K562 (cell line): ENCODE data around the gene NOTCH1. TPM values are rescaled to one million over a fixed set of nuclear protein-coding genes. Genes with fewer than 3 reads are reported as not detected.

Source experiments
- ATAC-seq: fragments of 200-7000 bp; cut with Tn5 transposase; 3 replicates; pipeline ENCODE4 v1.9.1; 2020; ENCODE audit warnings: moderate library complexity
- BruUV-seq: library from RNA; stranded (reverse); fragments of 400-500 nt; replicated peaks from 2 replicates; lab custom pipeline; 2021; lab: Mats Ljungman, UMichigan
- CTCF ChIA-PET: fragments of 300-600 bp; formaldehyde crosslinking; extraction: SDS; loops from one replicate; lab custom pipeline; 2021; ENCODE audit warnings: low intra/inter-chr PET ratio; lab: Yijun Ruan, JAX
- POLR2A ChIA-PET: fragments of 300-600, 350-650 bp; sonication (Branson Sonifier 250); formaldehyde crosslinking; extraction: SDS; loops from one replicate; lab custom pipeline; 2021; ENCODE audit warnings: antibody characterized with exemption, inconsistent platforms; lab: Yijun Ruan, JAX
- DNase-seq, 4 experiments: peaks; one replicate each; pipeline versions ENCODE4 v3.0.0 to v3.0.0-alpha.2; 2011 to 2018; ENCODE audit warnings: low spot score in 3 of 4, mixed read lengths in 3 of 4; ENCODE audit errors: extremely low read depth in 1 of 4
- FAIRE-seq: peaks from 2 replicates; lab custom pipeline; 2011; peaks lifted over from hg19 to GRCh38; lab: Jason Lieb, UNC
- H2AFZ ChIP-seq: 2 replicates; pipeline ENCODE4 v1.6.0; 2011; ENCODE audit warnings: low read depth, low read length, control low read depth, inconsistent platforms
- H3K27ac ChIP-seq: fragments of 200-600 bp; 3 replicates; pipeline ENCODE4 v1.8.0; 2011; ENCODE audit warnings: low read depth, mild to moderate bottlenecking, control low read depth, inconsistent platforms, low read length, moderate library complexity, mixed read lengths; ENCODE audit errors: extremely low read depth
- H3K27me3 ChIP-seq, 2 experiments: fragments of 300-600 bp in 1 of 2; 2 replicates in 1 of 2; 3 replicates in 1 of 2; pipeline versions ENCODE4 v1.6.0 to v1.8.0; 2011; ENCODE audit warnings: inconsistent platforms in 2 of 2, low read length in 2 of 2, mild to moderate bottlenecking in 1 of 2, mixed read lengths in 1 of 2, moderate library complexity in 1 of 2; ENCODE audit not compliant: control insufficient read depth in 2 of 2, insufficient read depth in 2 of 2
- H3K36me3 ChIP-seq: fragments of 300-600 bp; 3 replicates; pipeline ENCODE4 v1.8.0; 2011; ENCODE audit warnings: mild to moderate bottlenecking, low read length, inconsistent platforms; ENCODE audit not compliant: control insufficient read depth, insufficient read depth
- H3K4me1 ChIP-seq, 2 experiments: fragments of 200-600 bp in 1 of 2; replicated peaks in 1 of 2; 2 replicates in 1 of 2; 3 replicates in 1 of 2; pipeline versions ENCODE4 v1.5.1 to v1.8.0; 2011; ENCODE audit warnings: inconsistent platforms in 2 of 2, low read length in 2 of 2, mild to moderate bottlenecking in 1 of 2, mixed read lengths in 1 of 2, moderate library complexity in 1 of 2; ENCODE audit not compliant: control insufficient read depth in 2 of 2, insufficient read depth in 2 of 2
- H3K4me2 ChIP-seq: 2 replicates; pipeline ENCODE4 v1.6.1; 2011; ENCODE audit warnings: low read length, control low read depth, inconsistent platforms, mixed read lengths; ENCODE audit not compliant: insufficient read depth
- H3K4me3 ChIP-seq: fragments of 200-600 bp; sonication (generic), shearing (Covaris generic); 2 replicates; pipeline ENCODE4 v1.5.1; 2016; ENCODE audit warnings: control low read depth, inconsistent platforms
- H3K79me2 ChIP-seq: fragments of 200-600 bp; 3 replicates; pipeline ENCODE4 v1.8.0; 2011; ENCODE audit warnings: low read length, inconsistent platforms; ENCODE audit not compliant: control insufficient read depth, insufficient read depth
- H3K9ac ChIP-seq, 2 experiments: 2 replicates each; pipeline versions ENCODE4 v1.6.0 to v1.6.1; 2011; ENCODE audit warnings: low read depth in 2 of 2, low read length in 2 of 2, control low read depth in 1 of 2, inconsistent platforms in 1 of 2, mild to moderate bottlenecking in 1 of 2, mixed read lengths in 1 of 2; ENCODE audit not compliant: insufficient read depth in 1 of 2
- H3K9me1 ChIP-seq: one replicate; pipeline ENCODE4 v1.6.0; 2011; ENCODE audit warnings: inconsistent platforms, mild to moderate bottlenecking, low read length, moderate library complexity; ENCODE audit not compliant: control insufficient read depth, insufficient read depth
- H3K9me3 ChIP-seq: replicated peaks from 2 replicates; pipeline ENCODE4 v1.5.1; 2011; ENCODE audit warnings: low read depth, low read length, inconsistent platforms; ENCODE audit not compliant: control insufficient read depth, insufficient read depth
- H4K20me1 ChIP-seq: replicated peaks from 2 replicates; pipeline ENCODE4 v1.6.1; 2011; ENCODE audit warnings: low read length, inconsistent platforms, mixed read lengths; ENCODE audit not compliant: control insufficient read depth, insufficient read depth
- BACH1 ChIP-seq: fragments of 200-800 bp; sonication (Bioruptor generic); IDR thresholded peaks from 2 replicates; pipeline ENCODE4 v1.6.1; 2016; ENCODE audit warnings: missing genetic modification characterization, missing compliant biosample characterization
- DEAF1 ChIP-seq: fragments of 450-650 bp; formaldehyde crosslinking; IDR thresholded peaks from 2 replicates; pipeline ENCODE4 v1.4.0; 2020; ENCODE audit warnings: mild to moderate bottlenecking, moderate library complexity
- DNMT1 ChIP-seq: fragments of 450-650 bp; IDR thresholded peaks from 2 replicates; pipeline ENCODE4 v1.6.1; 2016; ENCODE audit warnings: antibody characterized with exemption, mild to moderate bottlenecking
- ETV1 ChIP-seq: fragments of 450-650 bp; conservative IDR thresholded peaks from 2 replicates; pipeline ENCODE4 v1.6.1; 2016; ENCODE audit warnings: missing genetic modification characterization, control low read depth, low read depth, missing compliant biosample characterization
- IRF9 ChIP-seq: fragments of 450-650 bp; IDR thresholded peaks from 2 replicates; pipeline ENCODE4 v1.6.1; 2016; ENCODE audit warnings: missing biosample characterization, missing genetic modification characterization
- JUND ChIP-seq, 2 experiments: IDR thresholded peaks; 2 replicates in 1 of 2; 3 replicates in 1 of 2; pipeline ENCODE4 v1.6.1; 2011; ENCODE audit warnings: borderline replicate concordance in 2 of 2, low read depth in 2 of 2, low read length in 2 of 2, improper control_type of control experiment in 1 of 2, missing biosample characterization in 1 of 2, missing genetic modification characterization in 1 of 2, missing genetic modification reagents in 1 of 2
- LARP7 ChIP-seq: fragments of 450-650 bp; IDR thresholded peaks from 2 replicates; pipeline ENCODE4 v1.6.1; 2016
- NKRF ChIP-seq: fragments of 450-650 bp; IDR thresholded peaks from 2 replicates; pipeline ENCODE4 v1.6.1; 2016; ENCODE audit warnings: borderline replicate concordance
- OTX1 ChIP-seq: fragments of 450-650 bp; formaldehyde crosslinking; IDR thresholded peaks from 2 replicates; pipeline ENCODE4 v1.4.0; 2022; ENCODE audit warnings: mild to moderate bottlenecking
- SFPQ ChIP-seq: fragments of 200-400 bp; formaldehyde crosslinking; IDR thresholded peaks from 2 replicates; pipeline ENCODE4 v1.6.1; 2017; ENCODE audit warnings: mild to moderate bottlenecking, low read depth, low read length, moderate library complexity
- SMARCA4 ChIP-seq: fragments of 450-650 bp; IDR thresholded peaks from 2 replicates; pipeline ENCODE4 v1.6.1; 2016
- TFE3 ChIP-seq: fragments of 450-650 bp; formaldehyde crosslinking; IDR thresholded peaks from 2 replicates; pipeline ENCODE4 v1.4.0; 2020; ENCODE audit warnings: mild to moderate bottlenecking, mixed read lengths
- TRIM24 ChIP-seq, 2 experiments: fragments of 450-650 bp; IDR thresholded peaks; 2 replicates each; pipeline ENCODE4 v1.6.1; 2016
- ZNF239 ChIP-seq: fragments of 250-450 bp; sonication (Bioruptor Pico); IDR thresholded peaks from 2 replicates; pipeline ENCODE4 v1.4.0; 2020; ENCODE audit warnings: mild to moderate bottlenecking
- WGBS: fragments of 100-300 bp; shearing (Covaris generic); methylation state at CpG from one replicate; pipeline ENCODE4 v1.1.6; 2016; ENCODE audit warnings: low coverage, mixed read lengths; ENCODE audit not compliant: insufficient coverage; ENCODE audit errors: missing lambda C conversion rate; 5-methylcytosine and 5-hydroxymethylcytosine counted together
- in situ Hi-C: fragments of 300-500 bp; cut with MboI; formaldehyde crosslinking; loops from 4 replicates; pipeline ENCODE4 v1.15.0; 2018; ENCODE audit warnings: inconsistent platforms, mixed read lengths
- intact Hi-C: fragments of 100-400 bp; cut with micrococcal nuclease; formaldehyde crosslinking; loops from 2 replicates; pipeline ENCODE4 v1.14.2; 2022
- polyA plus RNA-seq, 8 experiments: library from polyadenylated mRNA; depleted of rRNA in 4 of 8; stranded (reverse) in 5 of 8; unstranded in 3 of 8; fragments of >200 nt; fragmentation: Nextera tagmentation in 2 of 8; fragmentation: Illumina TruSeq in 1 of 8; extraction: Ambion mirVana in 2 of 8; extraction: Trizol in 1 of 8; gene quantifications; 2 replicates each; pipeline versions ENCODE4 v1.2.1 to v1.2.3, GENCODE V29; 2011 to 2014; ENCODE audit warnings: inconsistent platforms in 1 of 8, missing spikeins in 1 of 8
- total RNA-seq, 7 experiments: library from RNA; depleted of rRNA in 6 of 7; stranded (reverse); fragments of >200 nt in 6 of 7; fragmentation: Illumina TruSeq in 2 of 7; extraction: Trizol in 2 of 7; gene quantifications; 2 replicates each; pipeline versions ENCODE4 v1.2.1 to v1.2.3, GENCODE V29; 2011 to 2021; ENCODE audit warnings: low replicate concordance in 1 of 7

The NOTCH1 gene
- total and polyA plus RNA-seq, 9 of the 15 experiments (the other 6 are each of a cell fraction or from before 2014, with no cell fraction given), result 0.03 to 31.4 (median 2.3) TPM

- Histone ChIP-seq H3K9me1 (no peaks in the 10 kb centered on the region), H3K27me3 (peaks cover 0 to 10% of the 10 kb centered on the region in 2 experiments; a peak in 2 of 5 replicates), H3K9ac (peak overlapping the region in 1 of 2 experiments; percentile 1; a peak in 1 of 4 replicates), H2AFZ (no peak overlapping the region), H3K79me2 (no peaks in the 10 kb centered on the region), H3K4me3 (no peak overlapping the region), H4K20me1 (no peaks in the 10 kb centered on the region), H3K27ac (no peak overlapping the region), H3K9me3 (peaks cover 5% of the 10 kb centered on the region), H3K4me2 (no peak overlapping the region), H3K36me3 (no peaks in the 10 kb centered on the region), H3K4me1 (peaks cover 8 to 28% of the 10 kb centered on the region in 2 experiments)
- in situ Hi-C loops (no loop called here), intact Hi-C loops (no loop called here)
- POLR2A ChIA-PET, result interaction anchor here (0.6 to 0.7 kb wide), 2 partner anchors 17 to 41 kb away, joined by 3 to 4 read pairs; no protein-coding TSS in a partner anchor
- BruUV-seq, result no TSS peak
- 21% methylated on average over 10 of the region's 10 CpGs for WGBS
- DNase-seq (no peak), ATAC-seq (no peak), FAIRE-seq (no peak)
- CTCF ChIA-PET, result no interaction called here
- TF ChIP-seq ZNF239 (CRISPR knock-in tag) (no peak), TFE3 (no peak), DNMT1 (no peak), ETV1 (no peak), BACH1 (no peak), JUND (IDR thresholded peaks at IDR 0.05; ENCODE audit: borderline replicate concordance, low read depth, low read length) (no peak), JUND (tag; IDR thresholded peaks at IDR 0.05; ENCODE audit: borderline replicate concordance, low read depth, low read length) (no peak), LARP7 (no peak), SFPQ (no peak), SMARCA4 (no peak), IRF9 (tag) (no peak), TRIM24 (IDR thresholded peaks at IDR 0.05) (no peak), DEAF1 (CRISPR knock-in tag) (no peak), OTX1 (CRISPR knock-in tag) (no peak), NKRF (no peak)
Measured at GRCh38 chr9:136557036-136557435, 11.2 kb upstream of the NOTCH1 start.
